ENCODE data around the gene PRSS56.

DNA sequence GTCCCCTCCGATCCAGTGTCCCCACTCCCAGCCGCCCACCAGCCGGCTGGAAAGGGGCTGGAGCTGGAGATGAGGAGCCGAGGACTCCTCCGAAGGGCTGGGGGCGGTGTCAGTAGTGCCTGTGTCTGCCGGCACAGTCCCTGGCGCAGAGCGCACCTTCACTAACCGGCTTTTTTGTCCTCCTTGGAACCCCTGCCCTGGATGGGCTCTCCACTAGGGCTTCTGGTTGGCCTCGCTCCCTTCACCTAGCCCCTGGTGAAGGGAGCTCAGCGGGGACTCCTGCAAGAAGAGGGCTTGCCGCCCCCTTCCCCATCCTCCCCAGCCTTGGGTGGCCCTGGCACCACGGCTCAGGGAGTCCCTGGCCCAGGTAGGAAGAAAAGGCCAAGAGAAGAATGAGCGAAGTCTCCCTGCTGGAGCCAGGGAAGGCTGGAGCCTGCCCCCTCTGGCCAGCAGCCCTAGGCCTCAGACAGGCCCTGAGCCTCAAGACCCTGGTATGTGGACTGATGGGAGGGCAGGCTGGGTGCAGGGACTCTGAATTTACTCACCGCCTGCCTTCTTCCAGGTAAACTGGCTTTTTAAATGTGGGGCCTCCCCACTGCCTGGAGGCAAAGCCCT lies 32.0 kb upstream of the PRSS56 start:
- TF ChIP-seq, protein P1, sequence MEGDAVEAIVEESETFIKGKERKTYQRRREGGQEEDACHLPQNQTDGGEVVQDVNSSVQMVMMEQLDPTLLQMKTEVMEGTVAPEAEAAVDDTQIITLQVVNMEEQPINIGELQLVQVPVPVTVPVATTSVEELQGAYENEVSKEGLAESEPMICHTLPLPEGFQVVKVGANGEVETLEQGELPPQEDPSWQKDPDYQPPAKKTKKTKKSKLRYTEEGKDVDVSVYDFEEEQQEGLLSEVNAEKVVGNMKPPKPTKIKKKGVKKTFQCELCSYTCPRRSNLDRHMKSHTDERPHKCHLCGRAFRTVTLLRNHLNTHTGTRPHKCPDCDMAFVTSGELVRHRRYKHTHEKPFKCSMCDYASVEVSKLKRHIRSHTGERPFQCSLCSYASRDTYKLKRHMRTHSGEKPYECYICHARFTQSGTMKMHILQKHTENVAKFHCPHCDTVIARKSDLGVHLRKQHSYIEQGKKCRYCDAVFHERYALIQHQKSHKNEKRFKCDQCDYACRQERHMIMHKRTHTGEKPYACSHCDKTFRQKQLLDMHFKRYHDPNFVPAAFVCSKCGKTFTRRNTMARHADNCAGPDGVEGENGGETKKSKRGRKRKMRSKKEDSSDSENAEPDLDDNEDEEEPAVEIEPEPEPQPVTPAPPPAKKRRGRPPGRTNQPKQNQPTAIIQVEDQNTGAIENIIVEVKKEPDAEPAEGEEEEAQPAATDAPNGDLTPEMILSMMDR (IDR thresholded peaks at IDR 0.05; ENCODE audit: insufficient read depth, low read depth, low read length), result no peak
- peak; percentile 49 for TF ChIP-seq EZH2 (IDR thresholded peaks at IDR 0.05; ENCODE audit: insufficient read depth, low read length)
